HEK293 (cell line): ENCODE measurements around the gene CRTAC1.

Source experiments
- CTCF ChIA-PET: fragments of 350-600 bp; formaldehyde crosslinking; extraction: SDS; loops from one replicate; lab custom pipeline; 2021; ENCODE audit warnings: antibody characterized with exemption; lab: Yijun Ruan, JAX
- POLR2A ChIA-PET: fragments of 300-600 bp; formaldehyde crosslinking; extraction: SDS; loops from one replicate; lab custom pipeline; 2020; ENCODE audit warnings: antibody characterized with exemption, inconsistent platforms; lab: Yijun Ruan, JAX
- H3K27ac ChIP-seq: fragments of 200-500 bp; sonication (Bioruptor generic); 2 replicates; pipeline ENCODE4 v1.5.1; 2014; ENCODE audit warnings: low read depth, low read length, control low read depth, inconsistent platforms; ENCODE audit errors: extremely low read depth
- H3K36me3 ChIP-seq, 2 experiments: fragments of 200-500 bp in 1 of 2; sonication (Bioruptor generic) in 1 of 2; 1 replicate in 1 of 2; 2 replicates in 1 of 2; pipeline ENCODE4 v1.5.1; 2014 to 2017; ENCODE audit warnings: inconsistent platforms in 2 of 2, low read length in 2 of 2; ENCODE audit not compliant: control insufficient read depth in 2 of 2, insufficient read depth in 1 of 2
- H3K4me1 ChIP-seq: fragments of 200-500 bp; sonication (Bioruptor generic); 2 replicates; pipeline ENCODE4 v1.5.1; 2014; ENCODE audit warnings: mild to moderate bottlenecking, low read length, inconsistent platforms; ENCODE audit not compliant: control insufficient read depth, insufficient read depth
- H3K4me3 ChIP-seq: 2 replicates; pipeline ENCODE4 v1.5.1; 2011; ENCODE audit warnings: low read depth, mild to moderate bottlenecking, control low read depth, low read length, moderate library complexity
- H3K9me3 ChIP-seq: fragments of 200-500 bp; sonication (Bioruptor generic); 2 replicates; pipeline ENCODE4 v1.5.1; 2014; ENCODE audit warnings: low read depth, low read length, inconsistent platforms; ENCODE audit not compliant: control insufficient read depth, insufficient read depth
- EGR2 ChIP-seq: fragments of 450-650 bp; formaldehyde crosslinking; IDR thresholded peaks from 2 replicates; pipeline ENCODE4 v1.5.1; 2016; ENCODE audit warnings: low read depth, missing biosample characterization, missing genetic modification characterization
- OVOL3 ChIP-seq: fragments of 450-650 bp; formaldehyde crosslinking; IDR thresholded peaks from 2 replicates; pipeline ENCODE4 v1.5.1; 2016; ENCODE audit warnings: missing biosample characterization, missing genetic modification characterization
- ZFHX2 ChIP-seq: fragments of 450-650 bp; formaldehyde crosslinking; conservative IDR thresholded peaks from 2 replicates; pipeline ENCODE4 v1.5.1; 2016; ENCODE audit warnings: missing biosample characterization, missing genetic modification characterization
- ZNF114 ChIP-seq: fragments of 450-650 bp; formaldehyde crosslinking; IDR thresholded peaks from 2 replicates; pipeline ENCODE4 v1.5.0; 2017; ENCODE audit warnings: missing biosample characterization, missing genetic modification characterization
- ZNF132 ChIP-seq: fragments of 450-650 bp; formaldehyde crosslinking; IDR thresholded peaks from 2 replicates; pipeline ENCODE4 v1.5.1; 2017; ENCODE audit warnings: missing biosample characterization, missing genetic modification characterization, borderline replicate concordance
- ZNF169 ChIP-seq: fragments of 450-650 bp; formaldehyde crosslinking; IDR thresholded peaks from 2 replicates; pipeline ENCODE4 v1.5.1; 2016; ENCODE audit warnings: missing biosample characterization, missing genetic modification characterization
- ZNF24 ChIP-seq: fragments of 450-650 bp; formaldehyde crosslinking; IDR thresholded peaks from 2 replicates; pipeline ENCODE4 v1.5.1; 2016; ENCODE audit warnings: missing biosample characterization, missing genetic modification characterization
- ZNF274 ChIP-seq, 2 experiments: fragments of 200-500 bp in 1 of 2; fragments of 450-650 bp in 1 of 2; sonication (Bioruptor generic) in 1 of 2; formaldehyde crosslinking in 1 of 2; IDR thresholded peaks; 2 replicates each; pipeline versions ENCODE4 v1.5.1 to v1.6.1; 2014 to 2016; ENCODE audit warnings: borderline replicate concordance in 1 of 2, inconsistent platforms in 1 of 2, low read length in 1 of 2, missing biosample characterization in 1 of 2, missing genetic modification characterization in 1 of 2
- ZNF302 ChIP-seq: fragments of 450-650 bp; formaldehyde crosslinking; IDR thresholded peaks from 2 replicates; pipeline ENCODE4 v1.5.1; 2016; ENCODE audit warnings: missing biosample characterization, missing genetic modification characterization, low read depth
- ZNF335 ChIP-seq: fragments of 450-650 bp; formaldehyde crosslinking; conservative IDR thresholded peaks from 2 replicates; pipeline ENCODE4 v1.5.1; 2016; ENCODE audit warnings: missing biosample characterization, missing genetic modification characterization
- ZNF391 ChIP-seq: fragments of 450-650 bp; formaldehyde crosslinking; IDR thresholded peaks from 2 replicates; pipeline ENCODE4 v1.5.1; 2016; ENCODE audit warnings: low read depth, missing biosample characterization, missing genetic modification characterization, borderline replicate concordance
- ZNF394 ChIP-seq: fragments of 450-650 bp; formaldehyde crosslinking; IDR thresholded peaks from 2 replicates; pipeline ENCODE4 v1.5.1; 2016; ENCODE audit warnings: missing biosample characterization, missing genetic modification characterization, mild to moderate bottlenecking, moderate library complexity, borderline replicate concordance
- ZNF555 ChIP-seq: fragments of 450-650 bp; formaldehyde crosslinking; conservative IDR thresholded peaks from 2 replicates; pipeline ENCODE4 v1.5.1; 2017; ENCODE audit warnings: missing biosample characterization, mild to moderate bottlenecking, missing genetic modification characterization, inconsistent platforms
- ZNF768 ChIP-seq: fragments of 450-650 bp; formaldehyde crosslinking; IDR thresholded peaks from 2 replicates; pipeline ENCODE4 v1.5.1; 2018; ENCODE audit warnings: missing biosample characterization, mild to moderate bottlenecking, missing genetic modification characterization
- TF ChIP-seq, protein P1 (sequence below): fragments of 450-650 bp; formaldehyde crosslinking; IDR thresholded peaks from 2 replicates; pipeline ENCODE4 v1.5.1; 2017; ENCODE audit warnings: missing biosample characterization, missing genetic modification characterization

The CRTAC1 gene

DNA sequence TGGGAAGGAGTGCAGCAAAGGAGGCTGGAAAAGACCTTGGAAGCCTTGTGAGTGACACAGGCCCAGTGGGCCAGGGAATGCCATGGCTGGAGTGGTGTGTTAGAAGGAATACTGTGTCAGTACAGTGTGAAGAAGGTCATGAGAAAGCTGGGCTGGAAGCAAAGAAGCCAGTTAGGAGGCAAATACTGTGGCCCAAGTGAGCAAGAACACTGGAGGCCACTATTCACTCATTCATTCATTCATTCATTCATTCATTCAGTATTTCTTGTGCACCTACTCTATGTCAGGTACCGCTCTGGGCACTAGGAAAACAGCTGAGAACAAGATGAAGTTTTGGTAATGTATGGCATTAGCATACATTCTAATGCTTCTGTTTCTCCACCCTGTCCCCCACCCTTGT, 9.6 kb downstream of the CRTAC1 start:
- H3K36me3 ChIP-seq: no peaks in the 10 kb centered on the region
- ChIA-PET POLR2A (no interaction called here), CTCF (no interaction called here)
- no peak overlapping the region for H3K4me3 ChIP-seq
- no peak for TF ChIP-seq ZNF132 (tag by site-specific recombination)
- 0 out of 2 replicates have a peak, but pooled peaks have one; percentile 35 for TF ChIP-seq ZNF24
- H3K27ac ChIP-seq: no peak overlapping the region
- H3K9me3 ChIP-seq: no peaks in the 10 kb centered on the region
- H3K4me1 ChIP-seq: no peaks in the 10 kb centered on the region

DNA sequence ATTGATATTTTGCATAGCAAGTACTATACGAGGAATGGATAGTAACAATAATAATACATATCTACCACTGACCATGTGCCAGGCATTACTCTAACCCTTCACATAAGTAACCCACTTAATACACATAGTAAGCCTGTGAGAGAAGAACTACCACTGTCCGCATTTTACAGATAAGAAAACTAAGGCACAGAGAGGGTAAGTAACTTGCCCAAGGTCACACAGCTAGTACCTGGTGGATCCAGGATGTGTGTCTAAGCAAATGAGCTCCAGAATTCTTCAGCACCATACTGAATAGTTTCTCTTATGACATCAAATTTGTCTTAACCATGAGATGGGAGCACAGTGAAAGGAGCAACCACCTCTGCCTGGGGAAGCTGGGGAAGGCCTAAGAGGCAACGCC, 10.2 kb downstream of the CRTAC1 start:
- POLR2A ChIA-PET: no interaction called here
- Histone ChIP-seq H3K4me1 (no peaks in the 10 kb centered on the region), H3K27ac (no peak overlapping the region), H3K4me3 (no peak overlapping the region), H3K36me3 (no peaks in the 10 kb centered on the region), H3K9me3 (no peaks in the 10 kb centered on the region)
- peak; percentile 72; the same call in 1 of the 2 replicates for TF ChIP-seq ZNF768 (tag by site-specific recombination)
- no peak for TF ChIP-seq ZNF24
- CTCF ChIA-PET: interaction anchor here (0.7 kb wide), 1 partner anchor 25 kb away, joined by 3 read pairs; no protein-coding TSS in a partner anchor

DNA sequence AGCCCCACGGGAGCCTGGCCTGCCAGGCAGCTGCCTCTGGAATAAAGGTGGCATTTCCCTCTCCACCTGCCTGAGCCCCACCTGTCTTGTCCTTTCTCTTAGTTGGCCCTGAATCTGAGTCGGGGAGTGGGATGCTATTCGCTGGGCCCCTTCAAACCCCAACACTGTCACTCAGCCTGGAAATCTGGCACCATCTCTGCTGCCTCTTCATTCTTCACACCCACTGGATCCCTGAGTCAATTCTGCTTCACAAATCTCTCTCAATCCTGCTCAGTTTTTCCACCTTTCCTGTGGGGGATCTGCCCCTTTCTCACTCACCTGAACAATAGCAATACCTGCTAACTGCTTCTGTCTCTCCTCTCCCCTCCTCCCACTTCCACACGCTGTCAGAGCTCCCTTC, 10.6 kb downstream of the CRTAC1 start:
- ChIA-PET CTCF (interaction anchor here (0.7 to 2.9 kb wide), 2 partner anchors 8 to 25 kb away, joined by 3 to 25 read pairs; no protein-coding TSS in a partner anchor), POLR2A (interaction anchor here (0.9 to 2.6 kb wide), 2 partner anchors 8 to 11 kb away, joined by 3 to 8 read pairs; partner anchors contain the start of gene CRTAC1)
- Histone ChIP-seq H3K9me3 (no peaks in the 10 kb centered on the region), H3K36me3 (no peaks in the 10 kb centered on the region)
- TF ChIP-seq EGR2 (tag by site-specific recombination) (peak; percentile 66), ZFHX2 (peak; percentile 35; the same call in 1 of the 2 replicates), OVOL3 (tag by site-specific recombination) (no peak)
- TF ChIP-seq, all 188 proteins: peak for 2
- no peak overlapping the region for H3K4me3 ChIP-seq
- H3K27ac ChIP-seq: no peak overlapping the region
- H3K4me1 ChIP-seq: no peaks in the 10 kb centered on the region

DNA sequence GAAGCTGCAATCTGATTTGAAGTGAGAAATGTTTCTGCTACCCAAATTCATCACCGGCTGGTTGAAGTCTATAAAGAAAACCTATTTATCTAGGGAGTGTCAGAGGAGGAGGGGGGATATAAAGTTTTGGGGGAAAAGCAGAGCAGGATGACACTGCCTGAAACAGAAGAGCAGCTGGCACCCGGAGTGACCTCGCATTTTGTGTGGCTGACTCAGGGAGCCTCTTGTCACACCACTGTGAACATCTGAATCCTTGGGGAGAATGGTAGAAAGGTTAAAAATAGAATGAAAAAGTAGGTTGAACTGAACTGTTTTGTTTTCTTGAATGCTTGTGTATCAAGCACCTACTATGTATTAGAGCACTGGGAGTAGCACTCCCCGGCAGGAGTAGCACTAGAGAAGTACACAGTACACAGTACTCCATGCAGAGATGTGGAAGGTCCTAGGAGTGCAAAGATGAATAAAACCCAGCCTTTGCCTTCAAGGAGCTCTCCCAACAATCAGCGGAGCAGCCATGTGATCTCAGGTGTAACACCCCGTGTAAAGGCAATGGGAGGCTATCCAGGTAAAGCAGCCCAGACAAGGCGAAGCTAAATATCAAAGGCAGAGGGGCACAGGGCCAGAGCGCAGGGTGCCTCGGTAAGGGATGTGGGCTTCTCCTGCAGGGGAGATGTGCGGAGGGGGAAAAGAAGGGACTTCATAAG, 13.5 kb downstream of the CRTAC1 start:
- TF ChIP-seq ZNF169 (no peak), ZNF394 (tag by site-specific recombination) (peak; percentile 35; the same call in 1 of the 2 replicates)
- Histone ChIP-seq H3K9me3 (no peaks in the 10 kb centered on the region), H3K4me3 (no peak overlapping the region), H3K36me3 (no peaks in the 10 kb centered on the region), H3K27ac (no peak overlapping the region), H3K4me1 (no peaks in the 10 kb centered on the region)
- CTCF ChIA-PET: interaction anchor here (1.2 to 2.9 kb wide), 4 partner anchors 11 to 102 kb away, joined by 4 to 25 read pairs (median 8); no protein-coding TSS in a partner anchor
- POLR2A ChIA-PET: interaction anchor here (2.6 kb wide), 1 partner anchor 13 kb away, joined by 8 read pairs; the partner anchor contains the start of gene CRTAC1

DNA sequence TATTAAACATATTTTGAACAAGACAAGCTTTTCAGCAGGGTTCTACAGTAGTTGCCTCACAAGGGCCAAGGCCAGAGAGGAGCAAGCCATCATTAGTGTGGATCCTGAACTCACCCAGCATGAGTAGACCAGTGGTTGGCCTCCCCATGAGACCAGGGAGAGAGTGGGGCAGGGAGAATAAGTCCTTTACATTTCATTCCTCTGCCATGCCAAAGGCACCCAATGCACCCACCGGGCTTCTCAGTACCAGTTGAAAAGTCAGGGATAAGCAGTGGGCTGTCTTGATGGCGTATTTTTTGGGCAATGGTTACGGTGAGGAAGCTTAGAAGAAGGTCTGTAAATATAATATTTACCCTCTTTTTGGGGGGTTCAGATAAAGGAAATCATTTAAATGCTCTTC, 16.6 kb downstream of the CRTAC1 start:
- ChIA-PET POLR2A (interaction anchor here (1.4 kb wide), 1 partner anchor 17 kb away, joined by 3 read pairs; the partner anchor contains the start of gene CRTAC1), CTCF (interaction anchor here (0.6 to 2.1 kb wide), 5 partner anchors 12 to 107 kb away, joined by 3 to 10 read pairs (median 4); partner anchors contain the start of gene CRTAC1)
- TF ChIP-seq ZNF335 (tag by site-specific recombination) (no peak), ZNF114 (tag by site-specific recombination) (no peak), ZNF274 (IDR thresholded peaks at IDR 0.05; ENCODE audit: low read length) (no peak), ZNF274 (tag by site-specific recombination; IDR thresholded peaks at IDR 0.05; ENCODE audit: borderline replicate concordance) (no peak), ZNF302 (tag by site-specific recombination) (no peak), ZNF555 (tag by site-specific recombination) (no peak), ZNF391 (tag by site-specific recombination) (no peak)
- TF ChIP-seq, protein P1, sequence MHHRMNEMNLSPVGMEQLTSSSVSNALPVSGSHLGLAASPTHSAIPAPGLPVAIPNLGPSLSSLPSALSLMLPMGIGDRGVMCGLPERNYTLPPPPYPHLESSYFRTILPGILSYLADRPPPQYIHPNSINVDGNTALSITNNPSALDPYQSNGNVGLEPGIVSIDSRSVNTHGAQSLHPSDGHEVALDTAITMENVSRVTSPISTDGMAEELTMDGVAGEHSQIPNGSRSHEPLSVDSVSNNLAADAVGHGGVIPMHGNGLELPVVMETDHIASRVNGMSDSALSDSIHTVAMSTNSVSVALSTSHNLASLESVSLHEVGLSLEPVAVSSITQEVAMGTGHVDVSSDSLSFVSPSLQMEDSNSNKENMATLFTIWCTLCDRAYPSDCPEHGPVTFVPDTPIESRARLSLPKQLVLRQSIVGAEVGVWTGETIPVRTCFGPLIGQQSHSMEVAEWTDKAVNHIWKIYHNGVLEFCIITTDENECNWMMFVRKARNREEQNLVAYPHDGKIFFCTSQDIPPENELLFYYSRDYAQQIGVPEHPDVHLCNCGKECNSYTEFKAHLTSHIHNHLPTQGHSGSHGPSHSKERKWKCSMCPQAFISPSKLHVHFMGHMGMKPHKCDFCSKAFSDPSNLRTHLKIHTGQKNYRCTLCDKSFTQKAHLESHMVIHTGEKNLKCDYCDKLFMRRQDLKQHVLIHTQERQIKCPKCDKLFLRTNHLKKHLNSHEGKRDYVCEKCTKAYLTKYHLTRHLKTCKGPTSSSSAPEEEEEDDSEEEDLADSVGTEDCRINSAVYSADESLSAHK (tag by site-specific recombination): no peak
- H3K36me3 ChIP-seq: no peaks in the 10 kb centered on the region
- no peaks in the 10 kb centered on the region for H3K9me3 ChIP-seq
- H3K4me3 ChIP-seq: no peak overlapping the region
- H3K27ac ChIP-seq: no peak overlapping the region
- H3K4me1 ChIP-seq: no peaks in the 10 kb centered on the region
